Calu3 (cell line): ENCODE data around the gene GSTA4. TPM values are rescaled to one million over a fixed set of nuclear protein-coding genes. Genes with fewer than 3 reads are reported as not detected.

ENCODE experiments used
- BruUV-seq: library from RNA; stranded (reverse); fragments of 400-500 nt; replicated peaks from 2 replicates; lab custom pipeline; 2021; lab: Mats Ljungman, UMichigan
- CTCF ChIA-PET: fragments of 300-600 bp; sonication (Branson Sonifier 250); formaldehyde crosslinking; loops from one replicate; lab custom pipeline; 2022; ENCODE audit warnings: antibody characterized with exemption; lab: Charles Lee
- DNase-seq: peaks from one replicate; pipeline ENCODE4 v3.0.0; 2022
- H3K27ac Mint-ChIP-seq: one replicate; pipeline ENCODE4 v1.8.0; 2022; ENCODE audit warnings: mixed read lengths; ENCODE audit not compliant: unreplicated experiment
- H3K27me3 Mint-ChIP-seq: one replicate; pipeline ENCODE4 v1.8.0; 2022; ENCODE audit warnings: mixed read lengths; ENCODE audit not compliant: unreplicated experiment
- H3K36me3 Mint-ChIP-seq: one replicate; pipeline ENCODE4 v1.8.0; 2022; ENCODE audit warnings: mild to moderate bottlenecking, moderate library complexity, mixed read lengths; ENCODE audit not compliant: insufficient read depth, unreplicated experiment
- H3K4me1 Mint-ChIP-seq: one replicate; pipeline ENCODE4 v1.8.0; 2022; ENCODE audit warnings: mild to moderate bottlenecking, low read depth, mixed read lengths; ENCODE audit not compliant: unreplicated experiment
- H3K4me3 Mint-ChIP-seq: one replicate; pipeline ENCODE4 v1.8.0; 2022; ENCODE audit warnings: mild to moderate bottlenecking, low read depth, moderate library complexity, mixed read lengths; ENCODE audit not compliant: unreplicated experiment
- H3K9me3 Mint-ChIP-seq: one replicate; pipeline ENCODE4 v1.8.0; 2022; ENCODE audit warnings: low read depth, mixed read lengths; ENCODE audit not compliant: unreplicated experiment
- intact Hi-C: fragments of 100-400 bp; cut with micrococcal nuclease; formaldehyde crosslinking; loops from one replicate; pipeline ENCODE4 v1.10.0; 2022; ENCODE audit not compliant: unreplicated experiment
- total RNA-seq: library from RNA; stranded (reverse); gene quantifications from 2 replicates; pipeline ENCODE4 v1.2.3, GENCODE V29; 2022
- TF ChIP-seq, protein P1 (sequence below): fragments of 200-600 bp; IDR thresholded peaks from one replicate; pipeline ENCODE4 v1.8.0; 2022; ENCODE audit warnings: antibody characterized with exemption; ENCODE audit not compliant: unreplicated experiment

GSTA4 gene
- total RNA-seq, 1 experiment from 2014 or later, result 0.38 TPM

DNA sequence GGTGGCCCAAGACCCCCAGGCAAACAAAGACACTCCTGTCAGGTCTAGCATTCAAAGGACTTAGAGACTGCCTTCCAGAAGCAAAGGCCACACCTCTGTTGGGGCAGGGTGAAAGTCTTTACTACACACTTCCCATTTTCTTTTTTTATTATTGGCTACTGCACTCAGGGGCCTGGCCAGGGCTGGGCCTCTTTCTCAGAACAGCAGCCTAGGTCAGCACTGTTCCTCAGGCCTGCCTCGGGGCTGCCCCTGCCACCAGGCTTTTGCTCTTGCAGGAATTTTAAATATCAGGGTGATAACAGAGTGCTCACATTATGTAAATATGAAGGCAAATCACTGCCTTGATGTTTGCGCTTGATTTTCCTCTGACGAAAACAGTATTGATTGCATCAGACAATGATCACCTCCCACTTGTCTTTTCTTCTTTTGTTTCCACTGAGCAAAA lies 18.5 kb downstream of the GSTA4 start:
- DNase-seq, result no peak
- Mint-ChIP-seq H3K4me3 (no peak overlapping the region), H3K27ac (no peak overlapping the region), H3K9me3 (no peaks in the 10 kb centered on the region), H3K36me3 (no peaks in the 10 kb centered on the region), H3K27me3 (no peaks in the 10 kb centered on the region), H3K4me1 (no peaks in the 10 kb centered on the region)
- TF ChIP-seq, protein P1, sequence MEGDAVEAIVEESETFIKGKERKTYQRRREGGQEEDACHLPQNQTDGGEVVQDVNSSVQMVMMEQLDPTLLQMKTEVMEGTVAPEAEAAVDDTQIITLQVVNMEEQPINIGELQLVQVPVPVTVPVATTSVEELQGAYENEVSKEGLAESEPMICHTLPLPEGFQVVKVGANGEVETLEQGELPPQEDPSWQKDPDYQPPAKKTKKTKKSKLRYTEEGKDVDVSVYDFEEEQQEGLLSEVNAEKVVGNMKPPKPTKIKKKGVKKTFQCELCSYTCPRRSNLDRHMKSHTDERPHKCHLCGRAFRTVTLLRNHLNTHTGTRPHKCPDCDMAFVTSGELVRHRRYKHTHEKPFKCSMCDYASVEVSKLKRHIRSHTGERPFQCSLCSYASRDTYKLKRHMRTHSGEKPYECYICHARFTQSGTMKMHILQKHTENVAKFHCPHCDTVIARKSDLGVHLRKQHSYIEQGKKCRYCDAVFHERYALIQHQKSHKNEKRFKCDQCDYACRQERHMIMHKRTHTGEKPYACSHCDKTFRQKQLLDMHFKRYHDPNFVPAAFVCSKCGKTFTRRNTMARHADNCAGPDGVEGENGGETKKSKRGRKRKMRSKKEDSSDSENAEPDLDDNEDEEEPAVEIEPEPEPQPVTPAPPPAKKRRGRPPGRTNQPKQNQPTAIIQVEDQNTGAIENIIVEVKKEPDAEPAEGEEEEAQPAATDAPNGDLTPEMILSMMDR, result no peak
- no TSS peak for BruUV-seq
- CTCF ChIA-PET, result no interaction called here
- intact Hi-C loops, result no loop called here

DNA sequence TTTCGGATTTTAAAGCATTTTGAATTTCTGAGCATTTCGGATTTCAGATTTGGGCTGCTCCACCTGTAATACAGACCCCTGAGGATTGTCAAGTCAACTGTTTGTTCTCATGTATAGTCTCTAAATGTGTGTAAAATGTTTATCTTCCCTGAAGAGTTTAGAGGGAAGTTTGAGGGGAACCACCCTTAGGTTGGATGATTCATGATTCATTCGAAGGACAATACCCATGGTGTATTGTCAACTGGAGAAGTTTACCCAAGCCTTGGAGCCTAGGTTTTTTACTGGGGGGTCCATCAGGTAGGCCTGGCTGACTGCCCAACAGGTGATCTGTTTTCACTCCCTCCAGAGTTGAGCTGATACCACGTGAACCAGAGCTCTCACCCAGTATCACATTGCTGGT lies 18.9 kb downstream of the GSTA4 start:
- no peak overlapping the region for H3K4me3 Mint-ChIP-seq
- no peaks in the 10 kb centered on the region for H3K27me3 Mint-ChIP-seq
- no peaks in the 10 kb centered on the region for H3K36me3 Mint-ChIP-seq
- no TSS peak for BruUV-seq
- TF ChIP-seq, protein P1, result no peak
- no peak overlapping the region for H3K27ac Mint-ChIP-seq
- H3K4me1 Mint-ChIP-seq, result no peaks in the 10 kb centered on the region
- no peak for DNase-seq
- intact Hi-C loops, result no loop called here
- CTCF ChIA-PET, result no interaction called here
- H3K9me3 Mint-ChIP-seq, result no peaks in the 10 kb centered on the region

DNA sequence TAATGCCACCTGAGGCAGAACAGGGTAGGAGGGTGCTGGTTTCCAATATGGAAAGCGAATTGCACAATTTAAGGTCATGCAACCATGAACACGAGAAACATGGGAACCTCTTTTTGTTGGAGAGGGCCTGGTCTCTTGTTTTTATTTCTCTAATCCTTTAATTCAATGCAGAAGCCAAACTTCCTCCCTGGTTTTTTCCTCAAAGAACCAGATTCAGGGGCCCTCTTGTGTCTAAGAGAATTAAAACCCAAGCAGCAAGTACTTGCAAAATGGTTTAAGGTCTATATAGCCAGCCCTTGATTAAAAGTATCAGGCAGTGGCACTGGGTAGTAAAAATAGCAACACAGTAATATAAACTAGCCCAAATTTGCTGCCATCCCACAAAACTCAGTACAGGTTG lies 19.5 kb downstream of the GSTA4 start:
- intact Hi-C loops, result no loop called here
- Mint-ChIP-seq H3K27me3 (no peaks in the 10 kb centered on the region), H3K27ac (no peak overlapping the region), H3K4me1 (no peaks in the 10 kb centered on the region), H3K9me3 (no peaks in the 10 kb centered on the region), H3K36me3 (no peaks in the 10 kb centered on the region), H3K4me3 (no peak overlapping the region)
- DNase-seq, result no peak
- CTCF ChIA-PET, result no interaction called here
- TF ChIP-seq, protein P1, result no peak
- BruUV-seq, result no TSS peak

DNA sequence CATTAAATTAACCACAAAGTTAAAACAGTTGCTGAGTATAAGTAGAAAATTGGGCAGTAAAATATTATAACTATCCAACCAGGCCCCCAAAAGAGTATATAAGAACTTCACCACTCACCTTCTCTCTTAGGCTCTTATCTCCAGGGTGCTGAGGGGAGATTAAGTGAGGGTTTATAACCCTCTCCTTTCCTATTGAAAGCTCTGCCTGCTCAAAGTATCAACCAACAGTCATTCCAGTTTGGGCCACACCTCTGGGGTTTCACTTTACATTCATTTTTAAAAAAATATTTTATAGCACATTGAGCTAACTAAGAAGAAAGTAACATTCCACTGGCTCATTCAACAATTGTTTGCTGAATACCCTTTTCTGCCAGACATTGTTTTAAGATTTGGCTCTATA lies 22.1 kb downstream of the GSTA4 start:
- TF ChIP-seq, protein P1, result no peak
- H3K27ac Mint-ChIP-seq, result no peak overlapping the region

More for the DNA sequence above, 22.1 kb downstream of the GSTA4 start:
- no TSS peak for BruUV-seq
- intact Hi-C loops, result no loop called here
- H3K27me3 Mint-ChIP-seq, result no peaks in the 10 kb centered on the region
- no peaks in the 10 kb centered on the region for H3K4me1 Mint-ChIP-seq
- CTCF ChIA-PET, result no interaction called here
- no peaks in the 10 kb centered on the region for H3K36me3 Mint-ChIP-seq
- H3K9me3 Mint-ChIP-seq, result no peaks in the 10 kb centered on the region
- H3K4me3 Mint-ChIP-seq, result no peak overlapping the region
- no peak for DNase-seq
